ENCODE data around the gene PTPRK. TPM values are rescaled to one million over a fixed set of nuclear protein-coding genes. Genes with fewer than 3 reads are reported as not detected.
"Not testable (repeated sequence)": the region's sequence is repeated elsewhere in the genome, so short reads cannot be mapped to it uniquely, and the experiment has no call there.

The PTPRK gene
- total RNA-seq, 2 experiments from 2014 or later = 1.8 to 2.2 TPM

DNA sequence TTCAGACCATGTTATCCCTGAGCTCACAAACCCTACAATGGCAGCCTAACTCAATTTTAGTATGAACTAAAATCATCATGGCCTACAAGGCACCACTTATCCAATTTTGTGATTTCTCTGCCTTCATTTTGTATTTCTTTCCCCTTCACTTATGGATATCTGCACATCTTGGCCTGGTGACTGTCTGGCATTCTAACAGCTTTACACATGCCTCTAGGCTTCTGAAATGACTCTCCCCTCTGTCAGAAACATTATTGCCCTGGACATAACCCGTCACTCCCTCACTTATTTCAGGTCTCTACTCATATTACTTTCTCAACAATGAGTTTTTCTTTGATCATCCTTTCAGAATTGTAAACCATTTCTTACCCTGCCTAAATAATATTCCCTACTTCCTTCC is 530.3 kb downstream of the PTPRK start:
- ChIA-PET CTCF (no interaction called here), POLR2A (no interaction called here)
- intact Hi-C loops (cut with micrococcal nuclease) = no loop called here
- DNase-seq = no peak
- no peak overlapping the region for H3K4me3 Mint-ChIP-seq
- H3K9me3 Mint-ChIP-seq = no peaks in the 10 kb centered on the region
- H3K4me1 Mint-ChIP-seq (ENCODE audit: low read depth) = peaks cover 2% of the 10 kb centered on the region
- no peak overlapping the region for H3K27ac Mint-ChIP-seq
- no peaks in the 10 kb centered on the region for H3K36me3 Mint-ChIP-seq
- no peaks in the 10 kb centered on the region for H3K27me3 Mint-ChIP-seq

DNA sequence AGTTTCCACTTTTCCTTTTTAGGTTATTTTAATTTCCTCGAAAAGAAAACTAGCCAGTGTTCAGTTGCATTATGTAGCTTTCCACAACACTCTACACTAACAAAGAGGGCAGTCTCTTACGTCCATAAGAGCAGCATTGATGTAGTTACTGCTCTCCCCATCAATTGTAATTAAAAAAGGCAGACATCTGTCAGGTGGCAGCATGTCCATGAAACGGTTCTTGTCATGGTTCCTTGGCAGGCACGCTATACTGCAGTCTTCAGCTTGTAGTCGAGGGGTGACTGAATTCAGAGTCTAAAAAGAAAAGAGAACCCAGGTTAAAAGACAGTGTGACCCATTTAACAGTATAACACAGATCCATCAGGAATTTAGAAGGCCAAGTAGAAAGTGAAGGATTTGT is 539.4 kb downstream of the PTPRK start:
- Mint-ChIP-seq H3K36me3 (no peaks in the 10 kb centered on the region), H3K4me1 (ENCODE audit: low read depth) (peaks cover 13% of the 10 kb centered on the region), H3K27me3 (no peaks in the 10 kb centered on the region), H3K27ac (no peak overlapping the region), H3K9me3 (peaks cover 3% of the 10 kb centered on the region), H3K4me3 (no peak overlapping the region)
- POLR2A ChIA-PET = interaction anchor here (0.6 kb wide), 1 partner anchor 509 kb away, joined by 3 read pairs; no protein-coding TSS in a partner anchor
- intact Hi-C loops (cut with micrococcal nuclease) = no loop called here
- DNase-seq = no peak
- CTCF ChIA-PET = no interaction called here

DNA sequence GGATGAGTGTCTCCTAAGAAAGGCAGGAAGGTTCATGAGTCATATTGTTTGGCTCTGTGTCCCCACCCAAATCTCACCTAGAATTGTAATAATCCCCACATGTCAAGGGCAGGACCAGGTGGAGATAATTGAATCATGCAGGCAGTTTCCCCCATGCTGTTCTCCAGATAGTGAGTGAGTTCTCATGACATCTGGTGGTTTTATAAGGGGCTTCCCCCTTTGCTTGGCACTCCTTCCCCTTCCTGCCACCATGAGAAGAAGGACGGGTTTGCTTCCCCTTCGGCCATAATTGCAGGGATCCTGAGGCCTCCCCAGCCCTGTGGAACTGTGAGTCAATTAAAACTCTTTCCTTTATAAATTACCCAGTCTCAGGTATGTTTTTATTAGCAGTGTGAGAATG is 542.2 kb downstream of the PTPRK start:
- H3K4me3 Mint-ChIP-seq, H3K36me3 Mint-ChIP-seq, H3K27me3 Mint-ChIP-seq, H3K9me3 Mint-ChIP-seq, CTCF ChIA-PET: not testable (repeated sequence)
- intact Hi-C loops (cut with micrococcal nuclease) = loop anchor here (10.0 kb wide), 1 partner anchor 347 kb away; no protein-coding TSS in a partner anchor
- DNase-seq = peak; percentile 30
- Mint-ChIP-seq H3K27ac (peak overlapping the region; percentile 34), H3K4me1 (ENCODE audit: low read depth) (peaks cover 25% of the 10 kb centered on the region)
- POLR2A ChIA-PET = interaction anchor here (0.7 kb wide), 1 partner anchor 147 kb away, joined by 4 read pairs; no protein-coding TSS in a partner anchor

DNA sequence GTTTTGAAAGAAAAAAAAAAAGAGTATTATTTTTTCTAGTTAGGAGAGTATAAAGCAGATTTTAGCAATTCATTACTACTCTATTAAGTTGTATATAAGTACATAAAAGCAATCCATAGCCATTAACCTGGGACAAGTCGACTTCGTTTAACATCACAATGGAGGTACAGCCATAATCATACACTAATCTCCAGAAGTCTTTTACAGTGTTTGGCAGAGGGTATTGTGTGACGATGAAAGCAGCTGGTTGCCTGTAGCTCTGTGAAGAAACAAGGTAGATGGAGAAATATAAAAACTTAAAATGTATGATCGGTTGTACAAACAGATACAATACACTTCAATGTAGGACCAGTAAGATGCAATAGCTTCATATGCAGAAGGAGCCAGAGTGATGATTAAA is 543.6 kb downstream of the PTPRK start:
- H3K36me3 Mint-ChIP-seq = peaks cover 3% of the 10 kb centered on the region
- H3K27me3 Mint-ChIP-seq = no peaks in the 10 kb centered on the region
- peaks cover 3% of the 10 kb centered on the region for H3K9me3 Mint-ChIP-seq
- H3K4me3 Mint-ChIP-seq = no peak overlapping the region
- peaks cover 38% of the 10 kb centered on the region for H3K4me1 Mint-ChIP-seq (ENCODE audit: low read depth)
- H3K27ac Mint-ChIP-seq = no peak overlapping the region
- ChIA-PET POLR2A (no interaction called here), CTCF (interaction anchor here (1.1 kb wide), 1 partner anchor 240 kb away, joined by 5 read pairs; no protein-coding TSS in a partner anchor)
- no peak for DNase-seq
- intact Hi-C loops (cut with micrococcal nuclease) = loop anchor here (10.0 kb wide), 1 partner anchor 348 kb away; no protein-coding TSS in a partner anchor

DNA sequence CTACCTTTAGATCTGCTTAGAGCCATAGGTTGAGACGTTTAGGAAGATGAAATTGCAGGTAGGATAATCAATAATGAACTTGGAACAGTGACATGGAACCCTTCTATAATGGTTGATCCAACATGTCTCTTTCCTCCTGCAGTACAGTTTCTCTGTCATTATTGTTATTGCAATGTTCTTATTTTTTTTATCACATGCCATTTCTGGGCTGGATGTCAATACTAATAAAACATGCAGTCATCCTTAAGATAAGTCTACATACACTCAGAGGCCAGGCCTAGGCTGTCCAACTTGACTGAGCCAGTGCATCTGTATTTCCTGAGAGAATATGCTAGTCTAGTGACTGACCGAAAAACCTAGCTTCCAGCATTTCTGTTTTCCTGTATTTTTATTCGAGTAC is 544.3 kb downstream of the PTPRK start:
- Mint-ChIP-seq H3K4me1 (ENCODE audit: low read depth) (peaks cover 45% of the 10 kb centered on the region), H3K4me3 (no peak overlapping the region), H3K27me3 (no peaks in the 10 kb centered on the region), H3K27ac (no peak overlapping the region), H3K9me3 (peaks cover 3% of the 10 kb centered on the region), H3K36me3 (peaks cover 3% of the 10 kb centered on the region)
- DNase-seq = no peak
- ChIA-PET CTCF (interaction anchor here (1.1 kb wide), 1 partner anchor 239 kb away, joined by 5 read pairs; no protein-coding TSS in a partner anchor), POLR2A (no interaction called here)
- intact Hi-C loops (cut with micrococcal nuclease) = loop anchor here (10.0 kb wide), 1 partner anchor 349 kb away; no protein-coding TSS in a partner anchor

DNA sequence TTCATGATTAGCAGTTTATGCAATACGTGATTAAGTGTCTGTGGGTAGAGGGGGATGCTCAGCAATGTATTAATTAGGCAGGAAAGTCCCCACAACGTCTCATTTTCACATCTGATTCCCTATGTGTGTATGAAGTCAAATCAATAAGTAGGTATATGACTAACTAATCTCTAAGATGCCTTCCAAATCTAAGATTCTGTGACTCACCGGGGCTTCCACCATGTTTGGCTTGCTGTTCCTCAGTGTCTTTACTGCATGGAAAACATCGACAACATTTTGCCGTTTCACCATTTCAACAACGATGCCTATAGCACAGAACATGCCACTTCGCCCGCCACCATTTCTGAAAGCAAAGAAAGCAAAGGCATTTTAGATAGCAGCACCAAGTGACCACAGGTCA is 547.6 kb downstream of the PTPRK start:
- intact Hi-C loops (cut with micrococcal nuclease) = loop anchor here (1.0 to 10.0 kb wide), 14 partner anchors 22 to 684 kb away; partner anchors contain the start of gene THEMIS
- POLR2A ChIA-PET = interaction anchor here (0.8 to 1.2 kb wide), 4 partner anchors 19 to 94 kb away, joined by 3 to 5 read pairs (median 4); partner anchors contain the start of gene THEMIS
- peaks cover 48% of the 10 kb centered on the region for H3K4me1 Mint-ChIP-seq (ENCODE audit: low read depth)
- H3K4me3 Mint-ChIP-seq = peak overlapping the region; percentile 73
- DNase-seq = peak; percentile 69
- CTCF ChIA-PET = interaction anchor here (1.0 to 3.3 kb wide), 2 partner anchors 65 to 117 kb away, joined by 5 to 22 read pairs; no protein-coding TSS in a partner anchor
- H3K9me3 Mint-ChIP-seq = no peaks in the 10 kb centered on the region
- H3K36me3 Mint-ChIP-seq = peaks cover 3% of the 10 kb centered on the region
- H3K27ac Mint-ChIP-seq = peak overlapping the region; percentile 88
- H3K27me3 Mint-ChIP-seq = no peaks in the 10 kb centered on the region

DNA sequence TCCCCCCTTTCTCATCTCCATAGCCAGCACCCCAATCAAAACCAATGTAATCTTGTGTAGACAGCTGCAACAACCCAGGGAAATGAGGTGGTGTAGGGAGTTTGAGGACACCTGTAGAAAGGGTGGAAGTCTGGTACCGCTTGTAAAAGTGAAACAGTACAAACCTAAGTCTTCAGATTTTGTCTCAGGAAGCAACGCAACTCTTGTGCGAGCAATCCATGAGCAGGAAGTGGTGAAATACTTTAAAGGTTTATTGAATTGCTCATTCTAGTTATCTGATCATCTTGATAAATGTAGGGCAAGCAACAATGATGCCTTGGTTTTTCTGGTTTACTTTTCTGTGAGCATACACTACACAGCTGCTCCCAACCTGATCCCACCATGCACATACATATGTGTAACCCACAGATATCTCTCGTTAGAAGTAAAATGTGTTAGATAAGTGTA is 548.4 kb downstream of the PTPRK start:
- Mint-ChIP-seq H3K27me3 (no peaks in the 10 kb centered on the region), H3K4me1 (ENCODE audit: low read depth) (peaks cover 48% of the 10 kb centered on the region), H3K36me3 (peaks cover 3% of the 10 kb centered on the region), H3K4me3 (peak overlapping the region; percentile 73), H3K27ac (peak overlapping the region; percentile 88), H3K9me3 (no peaks in the 10 kb centered on the region)
- POLR2A ChIA-PET = interaction anchor here (0.6 to 1.2 kb wide), 6 partner anchors 18 to 93 kb away, joined by 3 to 5 read pairs (median 3); partner anchors contain the start of gene THEMIS
- peak; percentile 59 for DNase-seq
- CTCF ChIA-PET = interaction anchor here (1.0 to 3.3 kb wide), 2 partner anchors 65 to 117 kb away, joined by 5 to 22 read pairs; no protein-coding TSS in a partner anchor
- intact Hi-C loops (cut with micrococcal nuclease) = loop anchor here (1.0 to 10.0 kb wide), 14 partner anchors 21 to 685 kb away; partner anchors contain the start of gene THEMIS

DNA sequence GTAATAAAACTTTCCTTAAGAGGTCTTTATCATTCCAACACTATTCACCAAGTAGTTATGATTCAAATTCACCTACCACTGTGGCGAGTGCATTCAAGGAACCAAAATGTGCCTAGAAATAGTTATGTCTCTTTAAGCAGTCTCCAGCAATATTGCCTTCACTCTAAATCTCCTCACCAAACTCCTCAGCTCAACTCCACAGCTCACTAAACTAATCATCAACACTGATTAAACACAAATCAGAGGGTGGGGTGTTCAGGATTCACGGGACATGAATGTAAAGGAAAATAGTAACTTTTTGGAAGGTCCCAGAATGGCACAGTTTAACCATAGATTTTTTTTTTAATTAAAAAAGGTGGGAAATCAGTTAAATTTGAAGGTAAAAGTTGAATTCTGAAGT is 549.0 kb downstream of the PTPRK start:
- no peaks in the 10 kb centered on the region for H3K9me3 Mint-ChIP-seq
- peaks cover 47% of the 10 kb centered on the region for H3K4me1 Mint-ChIP-seq (ENCODE audit: low read depth)
- H3K4me3 Mint-ChIP-seq = peak overlapping the region; percentile 73
- H3K36me3 Mint-ChIP-seq = peaks cover 3% of the 10 kb centered on the region
- intact Hi-C loops (cut with micrococcal nuclease) = loop anchor here (5.0 to 10.0 kb wide), 3 partner anchors 286 to 686 kb away; no protein-coding TSS in a partner anchor
- DNase-seq = no peak
- H3K27me3 Mint-ChIP-seq = no peaks in the 10 kb centered on the region
- CTCF ChIA-PET = interaction anchor here (3.3 kb wide), 1 partner anchor 116 kb away, joined by 22 read pairs; no protein-coding TSS in a partner anchor
- H3K27ac Mint-ChIP-seq = peak overlapping the region; percentile 88
- POLR2A ChIA-PET = interaction anchor here (0.6 to 1.0 kb wide), 2 partner anchors 21 to 37 kb away, joined by 3 read pairs; no protein-coding TSS in a partner anchor

DNA sequence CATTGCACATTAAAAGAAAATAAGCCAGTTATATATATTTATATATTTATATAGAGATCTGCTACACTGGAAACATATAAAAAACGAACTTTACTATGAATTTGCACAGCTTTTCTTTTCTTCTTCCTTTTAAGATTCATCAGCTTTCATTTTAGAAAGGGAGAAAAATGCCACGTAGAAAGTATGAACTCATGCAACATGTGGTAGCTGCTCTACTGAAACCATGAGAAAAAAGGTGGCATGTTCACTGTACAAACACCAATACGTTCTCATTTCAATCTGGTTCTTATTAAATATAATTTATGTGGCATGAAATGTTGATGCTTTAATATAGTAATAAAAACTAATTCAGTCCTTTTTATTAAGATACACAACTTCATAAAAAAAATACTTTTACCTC is 550.7 kb downstream of the PTPRK start:
- ChIA-PET POLR2A (interaction anchor here (1.5 kb wide), 1 partner anchor 35 kb away, joined by 3 read pairs; no protein-coding TSS in a partner anchor), CTCF (interaction anchor here (1.0 to 1.9 kb wide), 3 partner anchors 15 to 114 kb away, joined by 3 to 9 read pairs (median 4); no protein-coding TSS in a partner anchor)
- Mint-ChIP-seq H3K27me3 (no peaks in the 10 kb centered on the region), H3K4me3 (no peak overlapping the region), H3K36me3 (peaks cover 3% of the 10 kb centered on the region), H3K9me3 (no peaks in the 10 kb centered on the region), H3K27ac (no peak overlapping the region), H3K4me1 (ENCODE audit: low read depth) (peaks cover 47% of the 10 kb centered on the region)
- no peak for DNase-seq
- intact Hi-C loops (cut with micrococcal nuclease) = loop anchor here (5.0 to 10.0 kb wide), 3 partner anchors 288 to 688 kb away; no protein-coding TSS in a partner anchor

DNA sequence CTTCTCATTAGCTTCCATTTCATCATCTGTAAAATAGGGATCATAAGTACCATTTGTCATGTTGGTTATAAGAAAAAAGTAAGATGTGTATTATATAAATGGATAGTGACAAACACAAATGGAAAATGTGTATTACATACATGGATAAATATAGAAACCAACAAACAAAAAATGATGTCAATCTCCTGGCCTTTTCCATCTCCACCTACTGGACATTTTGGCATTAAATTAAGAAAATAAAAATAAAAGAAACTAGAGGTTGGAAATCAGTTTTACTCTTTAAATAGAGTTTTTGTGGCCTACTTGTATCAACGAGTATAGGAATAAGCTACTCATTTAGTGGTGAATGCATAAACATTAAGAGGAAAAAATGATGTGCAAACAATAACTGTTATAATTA is 552.0 kb downstream of the PTPRK start:
- no peak for DNase-seq
- Mint-ChIP-seq H3K4me3 (no peak overlapping the region), H3K27ac (no peak overlapping the region), H3K27me3 (no peaks in the 10 kb centered on the region), H3K36me3 (peaks cover 3% of the 10 kb centered on the region), H3K9me3 (no peaks in the 10 kb centered on the region), H3K4me1 (ENCODE audit: low read depth) (peaks cover 36% of the 10 kb centered on the region)
- intact Hi-C loops (cut with micrococcal nuclease) = loop anchor here (1.0 kb wide), 1 partner anchor 17 kb away; no protein-coding TSS in a partner anchor
- CTCF ChIA-PET = interaction anchor here (1.0 to 1.9 kb wide), 4 partner anchors 50 to 360 kb away, joined by 3 to 10 read pairs (median 6); no protein-coding TSS in a partner anchor
- POLR2A ChIA-PET = no interaction called here

DNA sequence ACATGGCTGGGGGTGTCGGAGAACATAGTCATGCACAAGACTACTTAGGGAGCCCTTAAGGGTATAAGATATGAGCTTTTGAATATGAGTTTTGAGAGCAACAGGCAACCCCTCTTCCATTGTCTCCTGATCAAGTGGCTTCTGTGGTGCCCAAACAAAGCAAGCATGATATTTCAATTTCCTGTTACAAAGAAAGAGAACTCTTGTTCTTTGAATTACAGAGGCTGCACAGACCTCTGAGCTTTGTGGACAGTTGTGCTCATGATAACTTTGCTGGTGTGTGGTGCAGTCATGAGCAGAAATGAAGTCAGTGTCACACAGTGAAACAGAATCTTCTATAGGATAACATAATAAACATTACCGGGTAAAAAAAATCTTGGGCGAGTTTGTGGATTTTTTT is 552.7 kb downstream of the PTPRK start:
- no peak for DNase-seq
- Mint-ChIP-seq H3K27me3 (no peaks in the 10 kb centered on the region), H3K4me3 (no peak overlapping the region), H3K36me3 (no peaks in the 10 kb centered on the region), H3K4me1 (ENCODE audit: low read depth) (peaks cover 31% of the 10 kb centered on the region), H3K9me3 (no peaks in the 10 kb centered on the region), H3K27ac (no peak overlapping the region)
- intact Hi-C loops (cut with micrococcal nuclease) = loop anchor here (1.0 kb wide), 1 partner anchor 16 kb away; no protein-coding TSS in a partner anchor
- ChIA-PET POLR2A (no interaction called here), CTCF (interaction anchor here (0.8 to 1.1 kb wide), 3 partner anchors 51 to 361 kb away, joined by 3 to 10 read pairs (median 3); no protein-coding TSS in a partner anchor)

DNA sequence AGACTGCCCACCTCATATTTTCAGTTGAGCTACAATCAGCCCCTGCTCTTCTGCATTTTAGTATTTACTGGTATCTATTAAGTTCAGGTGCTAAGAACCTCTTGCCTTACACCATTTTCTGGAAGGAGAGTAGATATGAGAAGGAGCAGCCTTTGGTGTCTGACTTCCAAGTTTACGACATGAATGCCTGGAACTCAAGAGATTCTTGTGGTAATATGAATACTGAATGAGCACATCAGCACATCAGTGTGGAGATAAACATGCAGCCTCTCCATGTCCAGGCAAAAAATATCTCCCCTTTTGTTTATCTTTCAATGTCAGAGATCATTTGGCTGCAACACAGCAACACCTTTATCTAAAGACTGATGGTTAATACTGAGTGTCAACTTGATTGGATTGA is 553.8 kb downstream of the PTPRK start:
- intact Hi-C loops (cut with micrococcal nuclease) = no loop called here
- no peak for DNase-seq
- Mint-ChIP-seq H3K27me3 (no peaks in the 10 kb centered on the region), H3K4me1 (ENCODE audit: low read depth) (peaks cover 20% of the 10 kb centered on the region), H3K27ac (no peak overlapping the region), H3K36me3 (no peaks in the 10 kb centered on the region), H3K9me3 (no peaks in the 10 kb centered on the region), H3K4me3 (no peak overlapping the region)
- POLR2A ChIA-PET = no interaction called here
- CTCF ChIA-PET = no interaction called here

Data from activated CD4-positive, alpha-beta memory T cell treated with anti-CD3 and anti-CD28 coated beads for 36 hours (primary cell).